GM06990 (cell line): ENCODE results near the gene INO80C.

Source experiments
- DNase-seq: peaks from one replicate; pipeline ENCODE4 v3.0.0-alpha.2; 2011; ENCODE audit not compliant: insufficient read length; ENCODE audit errors: extremely low read depth
- H3K27me3 ChIP-seq: replicated peaks from 2 replicates; pipeline ENCODE4 v1.6.0; 2011; ENCODE audit warnings: low read length; ENCODE audit not compliant: control insufficient read depth, insufficient read depth
- H3K36me3 ChIP-seq: 2 replicates; pipeline ENCODE4 v1.5.1; 2011; ENCODE audit warnings: low read length; ENCODE audit not compliant: control insufficient read depth, insufficient read depth
- H3K4me3 ChIP-seq: replicated peaks from 2 replicates; pipeline ENCODE4 v1.5.1; 2011; ENCODE audit warnings: low read depth, mild to moderate bottlenecking, control low read depth, low read length
- TF ChIP-seq, protein P1 (sequence below): IDR thresholded peaks from 2 replicates; pipeline ENCODE4 v1.5.1; 2011; ENCODE audit warnings: low read length, control low read depth, mild to moderate bottlenecking, inconsistent platforms; ENCODE audit not compliant: insufficient read depth, poor library complexity, severe bottlenecking

INO80C gene

DNA sequence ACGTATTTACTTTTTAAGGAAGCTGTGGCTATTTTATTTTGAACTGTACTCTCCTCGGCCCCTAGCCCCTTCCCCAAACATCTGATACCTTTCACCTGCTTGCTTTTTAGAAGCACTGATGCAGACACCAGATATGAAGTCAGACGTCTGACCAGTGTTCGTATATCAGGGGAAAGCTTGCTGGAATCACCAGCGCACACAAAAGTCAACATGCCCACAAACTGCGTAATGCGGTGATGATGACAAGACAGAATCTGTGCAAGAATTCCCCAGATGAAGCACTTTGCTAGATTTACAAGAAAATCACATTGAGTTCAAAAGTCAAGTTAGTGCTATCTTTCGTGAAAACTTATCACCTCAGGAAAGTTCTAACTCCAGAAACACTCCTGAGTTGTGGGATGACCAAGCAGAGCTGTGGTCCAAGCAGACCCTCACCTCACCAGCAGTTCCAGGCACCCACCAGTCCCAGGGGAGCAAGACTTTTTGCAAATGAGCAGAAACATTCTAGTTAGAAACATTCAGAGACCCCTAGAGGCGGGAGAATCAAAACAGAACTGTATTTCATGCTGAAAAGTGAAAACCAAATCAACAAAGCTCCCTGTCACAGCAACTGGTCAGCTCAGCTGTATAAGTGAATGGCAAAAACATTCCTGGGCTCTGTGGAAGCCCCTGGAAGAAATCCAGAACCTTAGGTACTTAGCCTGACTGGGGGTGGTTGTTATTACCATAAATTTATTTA lies 55.7 kb downstream of the INO80C start:
- DNase-seq: no peak
- no peak overlapping the region for H3K4me3 ChIP-seq
- H3K27me3 ChIP-seq: no peaks in the 10 kb centered on the region
- TF ChIP-seq, protein P1, sequence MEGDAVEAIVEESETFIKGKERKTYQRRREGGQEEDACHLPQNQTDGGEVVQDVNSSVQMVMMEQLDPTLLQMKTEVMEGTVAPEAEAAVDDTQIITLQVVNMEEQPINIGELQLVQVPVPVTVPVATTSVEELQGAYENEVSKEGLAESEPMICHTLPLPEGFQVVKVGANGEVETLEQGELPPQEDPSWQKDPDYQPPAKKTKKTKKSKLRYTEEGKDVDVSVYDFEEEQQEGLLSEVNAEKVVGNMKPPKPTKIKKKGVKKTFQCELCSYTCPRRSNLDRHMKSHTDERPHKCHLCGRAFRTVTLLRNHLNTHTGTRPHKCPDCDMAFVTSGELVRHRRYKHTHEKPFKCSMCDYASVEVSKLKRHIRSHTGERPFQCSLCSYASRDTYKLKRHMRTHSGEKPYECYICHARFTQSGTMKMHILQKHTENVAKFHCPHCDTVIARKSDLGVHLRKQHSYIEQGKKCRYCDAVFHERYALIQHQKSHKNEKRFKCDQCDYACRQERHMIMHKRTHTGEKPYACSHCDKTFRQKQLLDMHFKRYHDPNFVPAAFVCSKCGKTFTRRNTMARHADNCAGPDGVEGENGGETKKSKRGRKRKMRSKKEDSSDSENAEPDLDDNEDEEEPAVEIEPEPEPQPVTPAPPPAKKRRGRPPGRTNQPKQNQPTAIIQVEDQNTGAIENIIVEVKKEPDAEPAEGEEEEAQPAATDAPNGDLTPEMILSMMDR: peak; percentile 8
- no peaks in the 10 kb centered on the region for H3K36me3 ChIP-seq

DNA sequence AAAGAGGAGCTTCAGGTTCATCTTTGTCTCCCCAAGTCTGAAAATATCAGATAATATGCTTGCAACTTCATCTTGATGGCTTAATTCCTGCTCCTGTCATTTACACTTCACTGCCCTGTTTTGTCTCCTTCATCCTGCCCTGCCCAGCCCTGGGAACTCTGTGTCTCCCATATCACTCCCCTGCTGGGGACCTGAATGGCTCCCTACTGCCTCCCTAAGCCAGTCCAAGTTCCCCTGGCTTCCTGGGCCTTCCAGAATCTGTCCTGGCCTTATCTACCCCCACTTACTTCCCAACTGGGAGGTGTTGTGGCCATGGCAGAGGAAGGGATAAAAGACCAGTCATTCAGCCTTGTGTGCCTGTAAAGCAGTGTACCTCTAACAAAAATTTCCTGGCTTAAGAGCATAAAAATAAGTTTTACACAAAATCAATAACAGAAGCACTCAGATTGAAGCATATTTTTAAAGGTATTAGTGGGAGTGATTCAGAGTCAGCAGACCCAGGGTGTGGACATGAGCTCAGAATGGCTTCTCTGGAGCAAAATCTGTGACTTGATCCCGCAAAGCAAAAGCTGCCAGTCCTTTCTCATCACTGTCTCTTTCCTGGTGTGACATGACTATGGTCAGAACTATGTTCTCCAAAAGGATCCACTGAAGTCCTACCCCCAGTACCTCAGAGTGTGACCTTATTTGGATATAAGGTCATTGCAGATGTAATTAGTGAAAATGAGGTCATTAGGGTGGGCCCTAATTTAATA lies 59.1 kb downstream of the INO80C start:
- DNase-seq: no peak
- no peaks in the 10 kb centered on the region for H3K27me3 ChIP-seq
- no peaks in the 10 kb centered on the region for H3K36me3 ChIP-seq
- TF ChIP-seq, protein P1: no peak
- H3K4me3 ChIP-seq: no peak overlapping the region

DNA sequence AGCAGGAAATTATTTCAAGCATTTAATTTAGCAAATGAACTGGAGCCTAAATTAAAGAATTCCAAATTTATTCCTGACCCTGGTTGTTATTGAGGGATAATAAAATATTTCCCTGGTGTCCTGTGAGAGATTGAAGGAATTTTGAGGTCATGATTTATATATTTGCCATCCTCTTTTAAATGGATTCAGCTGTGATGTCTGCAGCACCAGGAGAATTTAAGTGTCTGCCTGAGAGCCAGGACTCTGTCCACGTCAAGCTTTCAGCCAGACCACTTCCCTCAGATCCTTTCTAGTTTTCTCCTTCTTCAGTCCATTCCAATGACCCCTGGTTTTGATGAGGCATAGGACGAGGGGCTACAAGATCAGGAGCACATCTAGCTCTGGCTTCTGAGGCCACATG lies 59.9 kb downstream of the INO80C start:
- Histone ChIP-seq H3K36me3 (no peaks in the 10 kb centered on the region), H3K27me3 (no peaks in the 10 kb centered on the region), H3K4me3 (no peak overlapping the region)
- no peak for DNase-seq
- TF ChIP-seq, protein P1: no peak

DNA sequence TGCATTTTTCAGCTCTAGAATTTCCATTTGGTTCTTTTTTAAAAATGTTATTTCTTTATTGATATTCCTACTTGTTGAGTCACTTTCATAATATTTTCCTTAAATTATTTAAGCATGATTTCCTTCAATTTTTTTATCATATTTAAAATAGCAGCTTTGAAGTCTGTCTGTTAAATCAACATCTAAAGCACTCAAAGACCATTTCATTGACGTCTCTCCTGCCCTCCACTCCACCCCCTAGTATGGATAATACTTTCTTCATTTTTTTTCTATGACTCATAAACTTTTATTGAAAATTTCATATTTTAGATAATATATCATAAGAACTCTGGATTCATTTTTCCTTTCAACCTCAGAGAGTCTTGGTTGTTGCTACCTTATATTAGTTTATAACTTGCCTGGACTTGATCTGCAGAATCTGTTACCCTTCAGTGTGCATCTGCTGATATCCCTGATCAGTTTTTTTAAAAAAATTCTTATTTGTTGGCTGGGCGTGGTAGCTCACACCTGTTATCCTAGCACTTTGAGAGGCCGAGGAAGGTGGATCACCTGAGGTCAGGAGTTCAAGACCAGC lies 61.6 kb downstream of the INO80C start:
- DNase-seq: no peak
- Histone ChIP-seq H3K36me3 (no peaks in the 10 kb centered on the region), H3K27me3 (no peaks in the 10 kb centered on the region), H3K4me3 (no peak overlapping the region)
- TF ChIP-seq, protein P1: no peak

DNA sequence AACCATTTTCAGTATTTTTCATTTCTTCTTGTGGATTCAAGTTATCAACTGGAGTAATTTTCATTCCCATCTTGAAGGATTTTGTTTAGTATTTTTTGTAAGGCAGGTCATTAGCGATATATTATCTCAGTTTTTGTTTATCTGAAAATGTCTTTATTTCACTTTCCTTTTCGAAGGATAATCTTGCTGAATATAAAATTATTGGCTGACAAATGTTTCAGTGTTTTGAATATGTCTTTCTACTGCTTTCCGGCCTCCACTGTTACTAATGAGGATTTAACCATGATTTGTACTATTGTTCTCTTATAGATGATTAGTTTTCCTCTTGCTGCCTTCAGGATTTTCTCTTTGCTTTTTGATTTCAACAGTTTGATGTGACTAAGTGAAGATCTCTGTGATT lies 62.4 kb downstream of the INO80C start:
- Histone ChIP-seq H3K36me3 (no peaks in the 10 kb centered on the region), H3K4me3 (no peak overlapping the region), H3K27me3 (no peaks in the 10 kb centered on the region)
- TF ChIP-seq, protein P1: no peak
- DNase-seq: no peak
